Choroid plexus epithelial cell (primary cell): ENCODE data around the gene ZNF679.
"Not testable (repeated sequence)": the region's sequence is repeated elsewhere in the genome, so short reads cannot be mapped to it uniquely, and the experiment has no call there.

Experiments used
- DNase-seq: peaks from one replicate; pipeline ENCODE4 v3.0.0-alpha.2; 2010; ENCODE audit warnings: low read depth
- H3K4me3 ChIP-seq: 2 replicates; pipeline ENCODE4 v1.5.1; 2011; ENCODE audit warnings: low read depth, mild to moderate bottlenecking, control low read depth, low read length, moderate library complexity
- CTCF ChIP-seq: conservative IDR thresholded peaks from 2 replicates; pipeline ENCODE4 v1.5.1; 2011; ENCODE audit warnings: low read depth, mild to moderate bottlenecking, control low read depth, inconsistent platforms, low read length, moderate library complexity

The ZNF679 gene

GRCh38 chr7:64187408-64187807 lies 40.9 kb upstream of the ZNF679 start:
- no peak overlapping the region for H3K4me3 ChIP-seq

GRCh38 chr7:64192148-64192704 lies 36.0 kb upstream of the ZNF679 start:
- H3K4me3 ChIP-seq: no peak overlapping the region
- no peak for DNase-seq
- no peak for TF ChIP-seq CTCF

More at GRCh38 chr7:64187408-64187807, 40.9 kb upstream of the ZNF679 start:
- no peak for TF ChIP-seq CTCF
- DNase-seq: no peak

- no peak for DNase-seq
- H3K4me3 ChIP-seq: no peak overlapping the region
- TF ChIP-seq CTCF: no peak
Measured at GRCh38 chr7:64192775-64193174, 35.5 kb upstream of the ZNF679 start.

- H3K4me3 ChIP-seq: no peak within 1 kb of the TSS
- no peak for TF ChIP-seq CTCF
- DNase-seq: no peak
Measured at GRCh38 chr7:64206903-64207302, 21.4 kb upstream of the ZNF679 start, which contains the start of gene ZNF735. ZNF735 (plus strand) TSS chr7:64207203; CDS start chr7:64207203, 0 bp downstream.

- H3K4me3 ChIP-seq, DNase-seq: not testable (repeated sequence)
Measured at GRCh38 chr7:64219710-64220298, 8.5 kb upstream of the ZNF679 start.

- no peak for TF ChIP-seq CTCF
- no peak overlapping the region for H3K4me3 ChIP-seq
Measured at GRCh38 chr7:64223366-64223765, 4.9 kb upstream of the ZNF679 start.

GRCh38 chr7:64266341-64266919 lies 38.2 kb downstream of the ZNF679 start:
- DNase-seq: no peak
- H3K4me3 ChIP-seq: no peak overlapping the region
- TF ChIP-seq CTCF: no peak

More at GRCh38 chr7:64223366-64223765, 4.9 kb upstream of the ZNF679 start:
- no peak for DNase-seq
